PC-9 (cell line): ENCODE data around the gene SMC4. TPM values are rescaled to one million over a fixed set of nuclear protein-coding genes. Genes with fewer than 3 reads are reported as not detected.

Experiments
- BruUV-seq: library from RNA; stranded (reverse); fragments of 400-500 nt; replicated peaks from 2 replicates; lab custom pipeline; 2021; lab: Mats Ljungman, UMichigan
- CTCF ChIA-PET: fragments of 300-600 bp; sonication (Branson Sonifier 250); formaldehyde crosslinking; loops from one replicate; lab custom pipeline; 2022; ENCODE audit warnings: antibody characterized with exemption; lab: Charles Lee
- POLR2A ChIA-PET: fragments of 300-600 bp; sonication (Branson Sonifier 250); formaldehyde crosslinking; loops from one replicate; lab custom pipeline; 2022; ENCODE audit warnings: antibody characterized with exemption; ENCODE audit not compliant: unreplicated experiment; lab: Charles Lee
- DNase-seq, 2 experiments: peaks; one replicate each; pipeline versions ENCODE4 v3.0.0 to v3.0.0-alpha.2; 2015 to 2022; ENCODE audit warnings: mixed read lengths in 1 of 2
- H2AFZ ChIP-seq: fragments of 200-600 bp; sonication (generic); 2 replicates; pipeline ENCODE4 v1.8.1; 2017; ENCODE audit warnings: antibody characterized with exemption
- H3F3A ChIP-seq: fragments of 200-600 bp; sonication (generic); 2 replicates; pipeline ENCODE4 v1.8.1; 2017; ENCODE audit warnings: antibody characterized with exemption, mild to moderate bottlenecking, low read depth; ENCODE audit not compliant: insufficient read depth
- H3K27ac ChIP-seq: fragments of 200-600 bp; sonication (generic); 2 replicates; pipeline ENCODE4 v1.6.1; 2016; ENCODE audit warnings: mixed run types
- H3K27me3 ChIP-seq: fragments of 200-600 bp; sonication (generic); 2 replicates; pipeline ENCODE4 v1.6.1; 2016; ENCODE audit warnings: low read depth, mixed run types; ENCODE audit not compliant: insufficient read depth
- H3K36me3 ChIP-seq: fragments of 200-600 bp; sonication (generic); 2 replicates; pipeline ENCODE4 v1.6.1; 2016; ENCODE audit warnings: low read depth, mixed run types
- H3K4me1 ChIP-seq: fragments of 200-600 bp; sonication (generic); replicated peaks from 2 replicates; pipeline ENCODE4 v1.6.1; 2016; ENCODE audit warnings: mixed run types; ENCODE audit not compliant: insufficient read depth
- H3K4me2 ChIP-seq: fragments of 200-600 bp; sonication (generic); 2 replicates; pipeline ENCODE4 v1.6.1; 2017; ENCODE audit warnings: mixed run types
- H3K4me3 ChIP-seq: fragments of 200-600 bp; sonication (generic); 2 replicates; pipeline ENCODE4 v1.6.1; 2016; ENCODE audit warnings: mixed run types
- H3K79me2 ChIP-seq: fragments of 200-600 bp; sonication (generic); 2 replicates; pipeline ENCODE4 v1.6.1; 2017; ENCODE audit warnings: low read depth, mixed run types
- H3K9me2 ChIP-seq: fragments of 200-600 bp; sonication (generic); 2 replicates; pipeline ENCODE4 v1.8.1; 2017; ENCODE audit warnings: mild to moderate bottlenecking; ENCODE audit not compliant: insufficient read depth
- H3K9me3 ChIP-seq: fragments of 200-600 bp; sonication (generic); 2 replicates; pipeline ENCODE4 v1.8.1; 2016; ENCODE audit warnings: low read depth; ENCODE audit not compliant: insufficient read depth
- H4K20me1 ChIP-seq: fragments of 200-600 bp; sonication (generic); 2 replicates; pipeline ENCODE4 v1.8.1; 2017; ENCODE audit not compliant: insufficient read depth
- EZH2 ChIP-seq: fragments of 200-600 bp; sonication (generic); IDR thresholded peaks from 2 replicates; pipeline ENCODE4 v1.8.0; 2017; ENCODE audit warnings: antibody characterized with exemption, low read depth
- intact Hi-C: fragments of 100-400 bp; cut with micrococcal nuclease; formaldehyde crosslinking; loops from one replicate; pipeline ENCODE4 v1.10.0; 2022; ENCODE audit not compliant: unreplicated experiment
- total RNA-seq: library from RNA; stranded (reverse); gene quantifications from 2 replicates; pipeline ENCODE4 v1.2.3, GENCODE V29; 2021
- TF ChIP-seq, protein P1 (sequence below): fragments of 200-600 bp; sonication (generic); conservative IDR thresholded peaks from 2 replicates; pipeline ENCODE4 v1.6.1; 2017; ENCODE audit warnings: mixed run types, antibody characterized with exemption, mild to moderate bottlenecking, moderate library complexity

The SMC4 gene
- total RNA-seq, 1 experiment from 2014 or later, result 181 TPM

DNA sequence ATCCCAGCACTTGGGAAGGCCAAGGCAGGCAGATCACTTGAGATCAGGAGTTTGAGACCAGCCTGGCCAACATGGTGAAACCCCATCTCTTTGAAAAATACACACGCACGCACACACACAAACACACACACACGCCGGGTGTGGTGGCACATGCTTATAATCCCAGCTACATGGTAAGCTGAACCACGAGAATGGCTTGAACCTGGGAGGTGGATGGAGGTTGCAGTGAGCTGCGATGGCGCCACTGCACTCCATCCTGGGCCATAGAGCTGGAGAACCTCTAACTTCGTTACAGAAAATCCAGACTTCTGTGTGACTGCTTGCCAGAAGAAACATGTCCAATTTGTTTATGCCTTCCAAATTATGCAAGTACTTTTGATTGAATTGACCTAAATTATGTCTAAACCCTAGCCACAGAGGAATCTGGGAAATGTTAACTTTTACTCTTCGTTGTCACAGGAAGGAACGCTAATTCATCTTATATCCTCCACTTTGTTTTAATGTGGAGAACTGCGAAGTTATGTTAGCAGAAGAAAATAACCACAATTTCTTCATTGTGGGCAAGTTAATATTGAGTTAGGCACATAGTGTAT lies 28.5 kb downstream of the SMC4 start:
- BruUV-seq, result TSS peak; percentile 4
- Histone ChIP-seq H2AFZ (no peak overlapping the region), H3K9me2 (no peaks in the 10 kb centered on the region), H3K27me3 (no peaks in the 10 kb centered on the region), H3K4me2 (no peak overlapping the region), H3K36me3 (peaks cover 72% of the 10 kb centered on the region), H3K27ac (no peak overlapping the region), H3K9me3 (no peaks in the 10 kb centered on the region), H3K4me3 (no peak overlapping the region), H3F3A (peaks cover 36% of the 10 kb centered on the region), H3K79me2 (peaks cover 6% of the 10 kb centered on the region; the same call in 1 of the 2 replicates), H3K4me1 (no peaks in the 10 kb centered on the region), H4K20me1 (0 out of 2 replicates have a peak, but pooled peaks cover 4% of the 10 kb centered on the region)
- DNase-seq, result no peak
- CTCF ChIA-PET, result no interaction called here
- TF ChIP-seq, protein P1, sequence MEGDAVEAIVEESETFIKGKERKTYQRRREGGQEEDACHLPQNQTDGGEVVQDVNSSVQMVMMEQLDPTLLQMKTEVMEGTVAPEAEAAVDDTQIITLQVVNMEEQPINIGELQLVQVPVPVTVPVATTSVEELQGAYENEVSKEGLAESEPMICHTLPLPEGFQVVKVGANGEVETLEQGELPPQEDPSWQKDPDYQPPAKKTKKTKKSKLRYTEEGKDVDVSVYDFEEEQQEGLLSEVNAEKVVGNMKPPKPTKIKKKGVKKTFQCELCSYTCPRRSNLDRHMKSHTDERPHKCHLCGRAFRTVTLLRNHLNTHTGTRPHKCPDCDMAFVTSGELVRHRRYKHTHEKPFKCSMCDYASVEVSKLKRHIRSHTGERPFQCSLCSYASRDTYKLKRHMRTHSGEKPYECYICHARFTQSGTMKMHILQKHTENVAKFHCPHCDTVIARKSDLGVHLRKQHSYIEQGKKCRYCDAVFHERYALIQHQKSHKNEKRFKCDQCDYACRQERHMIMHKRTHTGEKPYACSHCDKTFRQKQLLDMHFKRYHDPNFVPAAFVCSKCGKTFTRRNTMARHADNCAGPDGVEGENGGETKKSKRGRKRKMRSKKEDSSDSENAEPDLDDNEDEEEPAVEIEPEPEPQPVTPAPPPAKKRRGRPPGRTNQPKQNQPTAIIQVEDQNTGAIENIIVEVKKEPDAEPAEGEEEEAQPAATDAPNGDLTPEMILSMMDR, result no peak
- no peak for TF ChIP-seq EZH2
- POLR2A ChIA-PET, result interaction anchor here (0.6 kb wide), 1 partner anchor 16 kb away, joined by 3 read pairs; no protein-coding TSS in a partner anchor
- intact Hi-C loops, result loop anchor here (2.0 to 10.0 kb wide), 3 partner anchors 17 to 807 kb away; no protein-coding TSS in a partner anchor

- Histone ChIP-seq H3K4me1 (no peaks in the 10 kb centered on the region), H3K9me2 (no peaks in the 10 kb centered on the region), H2AFZ (no peak overlapping the region), H3K9me3 (no peaks in the 10 kb centered on the region), H3K4me2 (no peak overlapping the region), H3K36me3 (peaks cover 52% of the 10 kb centered on the region), H3K27me3 (no peaks in the 10 kb centered on the region), H3K79me2 (no peaks in the 10 kb centered on the region; the same call in 1 of the 2 replicates), H3F3A (peaks cover 56% of the 10 kb centered on the region), H3K27ac (peak overlapping the region; percentile 0; the same call in 1 of the 2 replicates), H4K20me1 (no peaks in the 10 kb centered on the region), H3K4me3 (no peak overlapping the region)
- POLR2A ChIA-PET, result no interaction called here
- CTCF ChIA-PET, result no interaction called here
- no TSS peak for BruUV-seq
- intact Hi-C loops, result no loop called here
- TF ChIP-seq, protein P1, result no peak
- TF ChIP-seq EZH2, result no peak
- DNase-seq, result no peak
Observed at GRCh38 chr3:160434071-160434470, 34.6 kb downstream of the SMC4 start.

GRCh38 chr3:160435095-160435494 lies 35.6 kb downstream of the SMC4 start:
- no peaks in the 10 kb centered on the region for H3K9me2 ChIP-seq
- no TSS peak for BruUV-seq
- no peaks in the 10 kb centered on the region; the same call in 1 of the 2 replicates for H3K79me2 ChIP-seq
- no peak overlapping the region for H3K27ac ChIP-seq
- DNase-seq, result no peak
- POLR2A ChIA-PET, result interaction anchor here (0.6 kb wide), 2 partner anchors 40 to 57 kb away, joined by 4 to 5 read pairs; no protein-coding TSS in a partner anchor
- no peak for TF ChIP-seq EZH2
- TF ChIP-seq, protein P1, result no peak
- H3F3A ChIP-seq, result peaks cover 49% of the 10 kb centered on the region
- intact Hi-C loops, result no loop called here
- no peak overlapping the region for H2AFZ ChIP-seq
- H3K4me2 ChIP-seq, result no peak overlapping the region
- H3K9me3 ChIP-seq, result no peaks in the 10 kb centered on the region
- H3K27me3 ChIP-seq, result no peaks in the 10 kb centered on the region
- no peaks in the 10 kb centered on the region for H4K20me1 ChIP-seq
- no peaks in the 10 kb centered on the region for H3K4me1 ChIP-seq
- CTCF ChIA-PET, result no interaction called here
- no peak overlapping the region for H3K4me3 ChIP-seq
- H3K36me3 ChIP-seq, result peaks cover 50% of the 10 kb centered on the region
